ENCODE results near the gene STRN. TPM values are rescaled to one million over a fixed set of nuclear protein-coding genes. Genes with fewer than 3 reads are reported as not detected.

STRN gene
- total and polyA plus RNA-seq, 9 of the 15 experiments (the other 6 are each of a cell fraction or from before 2014, with no cell fraction given), result 1.3 to 31.2 (median 20.0) TPM

GRCh38 chr2:37000988-37001556 lies 34.7 kb upstream of the STRN start:
- ChIA-PET CTCF (ENCODE audit: low intra/inter-chr PET ratio) (interaction anchor here (0.7 kb wide), 2 partner anchors 163 to 221 kb away, joined by 3 to 4 read pairs; no protein-coding TSS in a partner anchor), POLR2A (no interaction called here)
- WGBS (ENCODE audit: insufficient coverage, low coverage, missing lambda C conversion rate), result 43% methylated on average over 2 of the region's 2 CpGs
- Histone ChIP-seq H3K9ac (ENCODE audit: insufficient read depth in 1 of 2, low read depth in 2 of 2, low read length in 2 of 2) (no peak overlapping the region), H3K4me2 (ENCODE audit: insufficient read depth, low read length) (no peak overlapping the region), H3K9me3 (replicated peaks; ENCODE audit: control insufficient read depth, insufficient read depth, low read depth, low read length) (no peaks in the 10 kb centered on the region), H3K36me3 (ENCODE audit: control insufficient read depth, insufficient read depth, low read length) (peaks cover 45% of the 10 kb centered on the region; the same call in 2 of the 3 replicates), H3K4me3 (no peak overlapping the region), H3K27me3 (ENCODE audit: control insufficient read depth in 2 of 2, insufficient read depth in 2 of 2, low read length in 2 of 2) (no peaks in the 10 kb centered on the region), H3K27ac (ENCODE audit: extremely low read depth, low read depth, low read length) (no peak overlapping the region), H3K4me1 (replicated peaks in 1 of 2; ENCODE audit: control insufficient read depth in 2 of 2, insufficient read depth in 2 of 2, low read length in 2 of 2) (peaks cover 0 to 2% of the 10 kb centered on the region in 2 experiments; a peak in 1 of 5 replicates), H3K79me2 (ENCODE audit: control insufficient read depth, insufficient read depth, low read length) (no peaks in the 10 kb centered on the region), H2AFZ (ENCODE audit: low read depth, low read length) (no peak overlapping the region), H4K20me1 (replicated peaks; ENCODE audit: control insufficient read depth, insufficient read depth, low read length) (no peaks in the 10 kb centered on the region), H3K9me1 (ENCODE audit: control insufficient read depth, insufficient read depth, low read length) (no peaks in the 10 kb centered on the region)
- no peak for ATAC-seq
- TF ChIP-seq ZNF449 (CRISPR knock-in tag; IDR thresholded peaks at IDR 0.05) (no peak), ZNF766 (CRISPR knock-in tag; conservative IDR thresholded peaks at IDR 0.05) (no peak), ZC3H4 (CRISPR knock-in tag; IDR thresholded peaks at IDR 0.05; ENCODE audit: borderline replicate concordance) (no peak), KLF13 (tag; IDR thresholded peaks at IDR 0.05; ENCODE audit: borderline replicate concordance, low read depth) (no peak), ZNF316 (IDR thresholded peaks at IDR 0.05) (no peak), ZFP30 (CRISPR knock-in tag; IDR thresholded peaks at IDR 0.05; ENCODE audit: borderline replicate concordance) (no peak), MAFF (IDR thresholded peaks at IDR 0.05; ENCODE audit: low read length) (no peak), COPS2 (conservative IDR thresholded peaks at IDR 0.05) (no peak), CREB1 (IDR thresholded peaks at IDR 0.05) (no peak), CREB1 (CRISPR knock-in tag; IDR thresholded peaks at IDR 0.05) (no peak)
- DNase-seq (ENCODE audit: extremely low read depth in 1 of 4, low spot score in 3 of 4), result no peak
- BruUV-seq (replicated peaks), result no TSS peak
- intact Hi-C loops (cut with micrococcal nuclease) (no loop called here), in situ Hi-C loops (cut with MboI) (loop anchor here (5.0 kb wide), 1 partner anchor 219 kb away; no protein-coding TSS in a partner anchor)
- no peak for FAIRE-seq

Measured in K562 (cell line).